MCF 10A (cell line): Measurements from ENCODE around the gene CRADD. TPM values are rescaled to one million over a fixed set of nuclear protein-coding genes. Genes with fewer than 3 reads are reported as not detected.

Experiments
- BruUV-seq: library from RNA; stranded (reverse); fragments of 400-500 nt; replicated peaks from 2 replicates; lab custom pipeline; 2021; lab: Mats Ljungman, UMichigan
- CTCF ChIA-PET: fragments of 300-600 bp; sonication (Branson Sonifier 250); formaldehyde crosslinking; extraction: SDS; loops from one replicate; lab custom pipeline; 2021; ENCODE audit warnings: antibody characterized with exemption, inconsistent platforms; lab: Yijun Ruan, JAX
- POLR2A ChIA-PET: fragments of 300-600, 350-650 bp; sonication (Branson Sonifier 250); formaldehyde crosslinking; extraction: SDS; loops from one replicate; lab custom pipeline; 2020; ENCODE audit warnings: antibody characterized with exemption, inconsistent platforms; lab: Yijun Ruan, JAX
- DNase-seq: peaks from one replicate; pipeline ENCODE4 v3.0.0-alpha.2; 2018; ENCODE audit not compliant: unreplicated experiment
- H3K27ac Mint-ChIP-seq: one replicate; pipeline ENCODE4 v1.8.0; 2022; ENCODE audit warnings: mild to moderate bottlenecking, low read depth, mixed read lengths; ENCODE audit not compliant: unreplicated experiment
- H3K27me3 Mint-ChIP-seq: one replicate; pipeline ENCODE4 v1.8.0; 2022; ENCODE audit warnings: mixed read lengths; ENCODE audit not compliant: insufficient read depth, unreplicated experiment
- H3K36me3 Mint-ChIP-seq: one replicate; pipeline ENCODE4 v1.8.0; 2022; ENCODE audit warnings: mild to moderate bottlenecking, moderate library complexity, mixed read lengths; ENCODE audit not compliant: insufficient read depth, unreplicated experiment
- H3K4me1 Mint-ChIP-seq: one replicate; pipeline ENCODE4 v1.8.0; 2022; ENCODE audit warnings: mixed read lengths; ENCODE audit not compliant: insufficient read depth, unreplicated experiment
- H3K4me3 Mint-ChIP-seq: one replicate; pipeline ENCODE4 v1.8.0; 2022; ENCODE audit warnings: mild to moderate bottlenecking, moderate library complexity, mixed read lengths; ENCODE audit not compliant: unreplicated experiment
- H3K9me3 Mint-ChIP-seq: one replicate; pipeline ENCODE4 v1.8.0; 2022; ENCODE audit warnings: mixed read lengths; ENCODE audit not compliant: unreplicated experiment
- CTCF ChIP-seq: fragments of 200-600 bp; IDR thresholded peaks from one replicate; pipeline ENCODE4 v1.8.0; 2022; ENCODE audit warnings: antibody characterized with exemption, mild to moderate bottlenecking; ENCODE audit not compliant: unreplicated experiment
- intact Hi-C: fragments of 100-400 bp; cut with micrococcal nuclease; formaldehyde crosslinking; loops from 2 replicates; pipeline ENCODE4 v1.14.1; 2022
- total RNA-seq: library from RNA; stranded (reverse); gene quantifications from 2 replicates; pipeline ENCODE4 v1.2.3, GENCODE V29; 2022

Gene CRADD
- total RNA-seq, 1 experiment from 2014 or later = 15.4 TPM

GRCh38 chr12:93788853-93789252 is 111.7 kb downstream of the CRADD start:
- BruUV-seq = no TSS peak
- ChIA-PET CTCF (interaction anchor here (0.6 to 1.3 kb wide), 2 partner anchors 11 to 21 kb away, joined by 4 to 5 read pairs; no protein-coding TSS in a partner anchor), POLR2A (interaction anchor here (1.1 to 5.5 kb wide), 5 partner anchors 9 to 314 kb away, joined by 3 to 44 read pairs (median 4); no protein-coding TSS in a partner anchor)
- Mint-ChIP-seq H3K4me1 (peaks cover 36% of the 10 kb centered on the region), H3K36me3 (no peaks in the 10 kb centered on the region), H3K4me3 (no peak overlapping the region), H3K27me3 (no peaks in the 10 kb centered on the region), H3K27ac (peak overlapping the region; percentile 80), H3K9me3 (no peaks in the 10 kb centered on the region)
- no peak for TF ChIP-seq CTCF
- DNase-seq = no peak
- intact Hi-C loops = no loop called here

- no TSS peak for BruUV-seq
- H3K27me3 Mint-ChIP-seq = no peaks in the 10 kb centered on the region
- no peaks in the 10 kb centered on the region for H3K36me3 Mint-ChIP-seq
- H3K4me3 Mint-ChIP-seq = no peak overlapping the region
- no peak for DNase-seq
- TF ChIP-seq CTCF = no peak
- no peaks in the 10 kb centered on the region for H3K9me3 Mint-ChIP-seq
- peaks cover 29% of the 10 kb centered on the region for H3K4me1 Mint-ChIP-seq
- ChIA-PET POLR2A (interaction anchor here (0.7 to 5.5 kb wide), 6 partner anchors 11 to 314 kb away, joined by 3 to 44 read pairs (median 4); no protein-coding TSS in a partner anchor), CTCF (interaction anchor here (0.6 to 1.3 kb wide), 5 partner anchors 10 to 1941 kb away, joined by 3 to 5 read pairs (median 4); no protein-coding TSS in a partner anchor)
- H3K27ac Mint-ChIP-seq = peak overlapping the region; percentile 80
- intact Hi-C loops = no loop called here
Measured at GRCh38 chr12:93789767-93790166, 112.6 kb downstream of the CRADD start.

- ChIA-PET POLR2A (interaction anchor here (0.5 to 5.5 kb wide), 7 partner anchors 12 to 310 kb away, joined by 3 to 44 read pairs (median 4); no protein-coding TSS in a partner anchor), CTCF (interaction anchor here (0.6 to 1.0 kb wide), 2 partner anchors 9 to 231 kb away, joined by 4 to 5 read pairs; no protein-coding TSS in a partner anchor)
- H3K4me1 Mint-ChIP-seq = peaks cover 23% of the 10 kb centered on the region
- intact Hi-C loops = no loop called here
- no peak overlapping the region for H3K4me3 Mint-ChIP-seq
- peak; percentile 84 for DNase-seq
- H3K27ac Mint-ChIP-seq = peak overlapping the region; percentile 46
- no peaks in the 10 kb centered on the region for H3K36me3 Mint-ChIP-seq
- no peaks in the 10 kb centered on the region for H3K9me3 Mint-ChIP-seq
- H3K27me3 Mint-ChIP-seq = no peaks in the 10 kb centered on the region
- no TSS peak for BruUV-seq
- TF ChIP-seq CTCF = no peak
Measured at GRCh38 chr12:93790472-93791152, 113.4 kb downstream of the CRADD start.

- Mint-ChIP-seq H3K9me3 (no peaks in the 10 kb centered on the region), H3K27me3 (no peaks in the 10 kb centered on the region), H3K4me1 (peaks cover 19% of the 10 kb centered on the region), H3K4me3 (no peak overlapping the region), H3K27ac (no peak overlapping the region), H3K36me3 (no peaks in the 10 kb centered on the region)
- no TSS peak for BruUV-seq
- TF ChIP-seq CTCF = no peak
- CTCF ChIA-PET = interaction anchor here (1.2 to 1.7 kb wide), 5 partner anchors 8 to 308 kb away, joined by 3 to 6 read pairs (median 5); no protein-coding TSS in a partner anchor
- POLR2A ChIA-PET = interaction anchor here (0.6 to 5.5 kb wide), 3 partner anchors 8 to 1371 kb away, joined by 3 to 44 read pairs (median 3); no protein-coding TSS in a partner anchor
- DNase-seq = no peak
- intact Hi-C loops = no loop called here
Measured at GRCh38 chr12:93793007-93793406, 115.8 kb downstream of the CRADD start.
